ENCODE data around the gene NELL2. TPM values are rescaled to one million over a fixed set of nuclear protein-coding genes. Genes with fewer than 3 reads are reported as not detected.
"Not testable (repeated sequence)": the region's sequence is repeated elsewhere in the genome, so short reads cannot be mapped to it uniquely, and the experiment has no call there.

NELL2 gene
- total RNA-seq, 2 experiments from 2014 or later, result 99.7 to 106 TPM

DNA sequence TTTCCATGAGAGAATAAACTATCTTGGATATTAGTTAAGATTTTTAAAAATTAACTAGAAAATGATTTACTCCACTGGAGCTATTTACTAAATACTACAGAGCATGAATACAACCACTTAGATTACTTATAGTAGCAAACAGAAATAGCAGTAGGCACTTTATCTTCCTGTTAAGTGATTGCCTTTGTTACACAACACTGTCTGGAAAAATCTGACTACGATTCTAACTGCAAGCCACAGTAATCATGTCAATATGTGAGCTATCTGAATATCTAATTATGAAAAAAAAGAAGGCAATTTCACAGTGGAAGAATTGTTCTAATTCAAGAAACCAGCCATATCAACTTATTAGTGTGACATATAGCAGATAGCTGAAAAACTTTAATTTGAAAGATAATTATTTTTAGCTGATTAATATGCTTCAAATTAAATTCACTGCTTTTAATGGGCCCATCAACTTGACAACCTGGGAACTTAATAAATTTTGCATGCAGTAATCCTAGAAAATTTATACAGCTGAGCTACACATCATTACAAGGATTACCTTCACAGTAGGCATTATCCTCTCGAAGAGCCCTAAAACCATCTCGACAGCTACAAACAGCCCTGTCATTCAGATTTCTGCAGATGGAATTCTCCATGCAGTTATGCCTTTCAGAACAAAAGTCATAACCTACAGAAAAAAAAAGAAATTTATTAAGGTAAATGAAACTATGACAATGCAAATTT lies 172.8 kb downstream of the NELL2 start:
- no peaks in the 10 kb centered on the region for H3K9me3 Mint-ChIP-seq
- TF ChIP-seq, protein P1, sequence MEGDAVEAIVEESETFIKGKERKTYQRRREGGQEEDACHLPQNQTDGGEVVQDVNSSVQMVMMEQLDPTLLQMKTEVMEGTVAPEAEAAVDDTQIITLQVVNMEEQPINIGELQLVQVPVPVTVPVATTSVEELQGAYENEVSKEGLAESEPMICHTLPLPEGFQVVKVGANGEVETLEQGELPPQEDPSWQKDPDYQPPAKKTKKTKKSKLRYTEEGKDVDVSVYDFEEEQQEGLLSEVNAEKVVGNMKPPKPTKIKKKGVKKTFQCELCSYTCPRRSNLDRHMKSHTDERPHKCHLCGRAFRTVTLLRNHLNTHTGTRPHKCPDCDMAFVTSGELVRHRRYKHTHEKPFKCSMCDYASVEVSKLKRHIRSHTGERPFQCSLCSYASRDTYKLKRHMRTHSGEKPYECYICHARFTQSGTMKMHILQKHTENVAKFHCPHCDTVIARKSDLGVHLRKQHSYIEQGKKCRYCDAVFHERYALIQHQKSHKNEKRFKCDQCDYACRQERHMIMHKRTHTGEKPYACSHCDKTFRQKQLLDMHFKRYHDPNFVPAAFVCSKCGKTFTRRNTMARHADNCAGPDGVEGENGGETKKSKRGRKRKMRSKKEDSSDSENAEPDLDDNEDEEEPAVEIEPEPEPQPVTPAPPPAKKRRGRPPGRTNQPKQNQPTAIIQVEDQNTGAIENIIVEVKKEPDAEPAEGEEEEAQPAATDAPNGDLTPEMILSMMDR (IDR thresholded peaks at IDR 0.05), result no peak
- no peak overlapping the region for H3K27ac Mint-ChIP-seq
- intact Hi-C loops (cut with micrococcal nuclease), result no loop called here
- no peaks in the 10 kb centered on the region for H3K27me3 Mint-ChIP-seq
- peaks cover 10% of the 10 kb centered on the region for H3K4me1 Mint-ChIP-seq (ENCODE audit: low read depth)
- ChIA-PET POLR2A (interaction anchor here (1.5 kb wide), 1 partner anchor 15 kb away, joined by 3 read pairs; no protein-coding TSS in a partner anchor), CTCF (interaction anchor here (1.2 kb wide), 1 partner anchor 11 kb away, joined by 3 read pairs; no protein-coding TSS in a partner anchor)
- peaks cover 34% of the 10 kb centered on the region for H3K36me3 Mint-ChIP-seq (ENCODE audit: low read depth)
- no peak for ATAC-seq
- H3K4me3 Mint-ChIP-seq, result no peak overlapping the region
- DNase-seq, result no peak

DNA sequence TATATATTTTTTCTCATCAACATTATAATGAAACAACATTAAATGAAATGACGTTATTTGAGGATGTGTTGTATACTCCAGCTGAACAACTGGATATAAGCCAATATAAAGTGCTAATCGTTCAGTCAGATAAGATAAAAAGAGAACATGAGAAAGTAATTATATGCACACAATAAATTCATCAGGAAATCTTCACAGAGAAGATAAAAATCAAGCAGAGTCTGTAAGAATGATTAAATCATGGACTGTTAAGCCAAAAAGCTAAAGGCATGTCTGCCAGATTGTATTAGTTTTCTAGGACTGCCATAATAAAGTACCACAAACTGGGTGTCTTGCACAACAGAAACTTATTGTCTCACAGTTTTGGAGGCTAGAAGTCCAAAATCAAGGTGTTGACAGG lies 178.6 kb downstream of the NELL2 start:
- Mint-ChIP-seq H3K27me3 (no peaks in the 10 kb centered on the region), H3K4me3 (no peak overlapping the region), H3K36me3 (ENCODE audit: low read depth) (peaks cover 49% of the 10 kb centered on the region), H3K9me3 (no peaks in the 10 kb centered on the region), H3K4me1 (ENCODE audit: low read depth) (peaks cover 21% of the 10 kb centered on the region), H3K27ac (no peak overlapping the region)
- CTCF ChIA-PET, result interaction anchor here (1.5 kb wide), 1 partner anchor 10 kb away, joined by 3 read pairs; no protein-coding TSS in a partner anchor
- TF ChIP-seq, protein P1 (IDR thresholded peaks at IDR 0.05), result no peak
- DNase-seq, result no peak
- intact Hi-C loops (cut with micrococcal nuclease), result no loop called here
- POLR2A ChIA-PET, result no interaction called here
- ATAC-seq, result no peak

DNA sequence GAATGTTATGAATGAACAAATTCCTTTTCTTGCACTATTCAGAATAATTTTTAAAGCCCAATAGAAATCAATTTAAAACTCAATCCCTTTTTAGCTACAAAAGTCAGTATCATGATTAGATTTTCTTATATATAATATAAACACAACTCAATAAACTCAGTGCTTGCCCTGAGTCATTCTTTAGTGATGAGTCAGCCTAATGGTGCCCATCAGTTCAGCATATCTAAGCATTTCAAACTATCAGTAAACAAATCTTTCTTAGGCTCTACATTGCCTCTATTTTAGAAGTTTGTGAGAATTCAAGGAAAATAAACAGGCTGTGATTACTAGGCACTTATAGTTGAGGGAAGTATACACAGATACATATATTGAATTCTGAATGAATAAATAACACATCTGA lies 179.6 kb downstream of the NELL2 start:
- CTCF ChIA-PET, result no interaction called here
- intact Hi-C loops (cut with micrococcal nuclease), result no loop called here
- no peak for ATAC-seq
- peaks cover 21% of the 10 kb centered on the region for H3K4me1 Mint-ChIP-seq (ENCODE audit: low read depth)
- no peak overlapping the region for H3K27ac Mint-ChIP-seq
- H3K4me3 Mint-ChIP-seq, result no peak overlapping the region
- no peaks in the 10 kb centered on the region for H3K9me3 Mint-ChIP-seq
- TF ChIP-seq, protein P1 (IDR thresholded peaks at IDR 0.05), result no peak
- POLR2A ChIA-PET, result no interaction called here
- H3K36me3 Mint-ChIP-seq (ENCODE audit: low read depth), result peaks cover 50% of the 10 kb centered on the region
- DNase-seq, result no peak
- H3K27me3 Mint-ChIP-seq, result no peaks in the 10 kb centered on the region

DNA sequence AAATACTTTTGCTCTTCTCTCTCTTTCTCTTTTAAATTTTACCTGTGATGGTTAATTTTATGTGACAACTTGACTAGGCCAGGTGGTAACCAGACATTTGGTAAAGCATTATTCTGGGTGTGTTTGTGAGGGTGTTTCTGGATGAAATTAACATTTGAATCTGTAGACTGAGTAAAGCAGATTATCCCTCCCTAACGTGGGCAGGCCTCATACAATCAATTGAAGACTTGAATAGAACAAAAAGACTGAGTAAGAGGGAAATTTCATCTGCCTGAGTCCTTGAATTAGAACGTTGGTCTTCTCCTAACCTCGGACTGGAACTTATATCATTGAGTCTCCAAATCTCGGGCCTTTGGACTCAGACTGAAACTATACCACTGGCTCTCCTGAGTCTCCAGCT lies 182.1 kb downstream of the NELL2 start:
- no peaks in the 10 kb centered on the region for H3K27me3 Mint-ChIP-seq
- peak; percentile 27 for ATAC-seq
- ChIA-PET POLR2A (interaction anchor here (0.6 kb wide), 1 partner anchor 549 kb away, joined by 4 read pairs; no protein-coding TSS in a partner anchor), CTCF (interaction anchor here (0.6 kb wide), 1 partner anchor 521 kb away, joined by 3 read pairs; no protein-coding TSS in a partner anchor)
- intact Hi-C loops (cut with micrococcal nuclease), result no loop called here
- no peak overlapping the region for H3K4me3 Mint-ChIP-seq
- TF ChIP-seq, protein P1 (IDR thresholded peaks at IDR 0.05), result no peak
- no peak for DNase-seq
- H3K9me3 Mint-ChIP-seq, result no peaks in the 10 kb centered on the region
- H3K36me3 Mint-ChIP-seq (ENCODE audit: low read depth), result peaks cover 50% of the 10 kb centered on the region
- H3K27ac Mint-ChIP-seq, result peak overlapping the region; percentile 48
- H3K4me1 Mint-ChIP-seq (ENCODE audit: low read depth), result peaks cover 12% of the 10 kb centered on the region

DNA sequence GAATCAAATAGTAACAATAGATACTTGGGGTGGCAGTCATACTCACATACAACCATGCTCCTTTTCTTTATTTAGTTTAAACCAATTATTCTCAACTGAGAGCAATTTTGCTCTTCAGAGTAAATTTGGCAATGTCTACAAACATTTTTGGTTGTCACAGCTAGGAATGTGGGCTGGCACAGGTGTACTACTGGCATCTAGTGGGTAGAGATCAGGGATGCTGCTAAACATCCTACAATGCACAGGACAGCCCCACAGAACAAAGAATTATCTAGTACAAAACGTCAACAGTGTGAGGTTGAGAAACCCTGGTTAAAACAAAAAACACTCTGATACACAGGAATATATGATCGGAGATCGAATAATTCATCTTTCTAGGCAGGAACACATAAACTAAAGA lies 186.5 kb downstream of the NELL2 start:
- ATAC-seq (no peak), DNase-seq (no peak)
- Mint-ChIP-seq H3K4me3 (no peak overlapping the region), H3K36me3 (ENCODE audit: low read depth) (peaks cover 62% of the 10 kb centered on the region), H3K27me3 (no peaks in the 10 kb centered on the region), H3K4me1 (ENCODE audit: low read depth) (peaks cover 6% of the 10 kb centered on the region), H3K27ac (no peak overlapping the region), H3K9me3 (peaks cover 10% of the 10 kb centered on the region)
- TF ChIP-seq, protein P1 (IDR thresholded peaks at IDR 0.05), result no peak
- ChIA-PET CTCF (no interaction called here), POLR2A (no interaction called here)
- intact Hi-C loops (cut with micrococcal nuclease), result no loop called here

DNA sequence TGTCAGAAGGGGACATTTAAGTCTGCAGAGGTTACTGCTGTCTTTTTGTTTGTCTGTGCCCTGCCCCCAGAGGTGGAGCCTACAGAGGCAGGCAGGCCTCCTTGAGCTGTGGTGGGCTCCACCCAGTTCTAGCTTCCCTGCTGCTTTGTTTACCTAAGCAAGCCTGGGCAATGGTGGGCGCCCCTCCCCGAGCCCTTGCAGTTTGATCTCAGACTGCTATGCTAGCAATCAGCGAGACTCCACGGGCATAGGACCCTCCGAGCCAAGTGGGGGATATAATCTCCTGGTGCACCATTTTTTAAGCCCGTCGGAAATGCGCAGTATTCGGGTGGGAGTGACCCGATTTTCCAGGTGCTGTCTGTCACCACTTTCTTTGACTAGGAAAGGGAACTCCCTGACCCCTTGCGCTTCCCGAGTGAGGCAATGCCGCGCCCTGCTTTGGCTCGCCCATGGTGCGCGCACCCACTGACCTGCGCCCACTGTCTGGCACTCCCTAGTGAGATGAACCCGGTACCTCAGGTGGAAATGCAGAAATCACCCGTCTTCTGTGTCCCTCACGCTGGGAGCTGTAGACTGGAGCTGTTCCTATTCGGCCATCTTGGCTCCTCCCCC lies 189.2 kb downstream of the NELL2 start:
- H3K4me3 Mint-ChIP-seq; DNase-seq; intact Hi-C loops (cut with micrococcal nuclease); CTCF ChIA-PET; H3K27ac Mint-ChIP-seq; H3K27me3 Mint-ChIP-seq; POLR2A ChIA-PET; H3K4me1 Mint-ChIP-seq (ENCODE audit: low read depth); ATAC-seq: not testable (repeated sequence)
- H3K36me3 Mint-ChIP-seq (ENCODE audit: low read depth), result peaks cover 58% of the 10 kb centered on the region
- peaks cover 16% of the 10 kb centered on the region for H3K9me3 Mint-ChIP-seq

All from activated CD8-positive, alpha-beta T cell treated with anti-CD3 and anti-CD28 coated beads for 36 hours (primary cell).